HG03460 (cell line): Measurements from ENCODE around the gene GLCCI1.
"Not testable (repeated sequence)": the region's sequence is repeated elsewhere in the genome, so short reads cannot be mapped to it uniquely, and the experiment has no call there.

Experiments
- ATAC-seq: cut with Tn5 transposase; IDR thresholded peaks from one replicate; pipeline ENCODE4 v1.9.1; 2021; ENCODE audit not compliant: unreplicated experiment

Gene GLCCI1

GRCh38 chr7:8086239-8086638 is 117.6 kb downstream of the GLCCI1 start:
- no peak for ATAC-seq

GRCh38 chr7:8089036-8089780 is 120.6 kb downstream of the GLCCI1 start:
- ATAC-seq: no peak

GRCh38 chr7:8092140-8092539 is 123.5 kb downstream of the GLCCI1 start:
- ATAC-seq: no peak

- ATAC-seq: no peak
These were observed 125.9 kb downstream of the GLCCI1 start for GRCh38 chr7:8094164-8095140.

- ATAC-seq: not testable (repeated sequence)
These were observed 132.7 kb downstream of the GLCCI1 start for GRCh38 chr7:8101292-8101691.

- ATAC-seq: no peak
These were observed 134.7 kb downstream of the GLCCI1 start for GRCh38 chr7:8103282-8103681.

GRCh38 chr7:8105449-8106095 is 137.0 kb downstream of the GLCCI1 start:
- no peak for ATAC-seq

GRCh38 chr7:8109196-8110022 is 140.8 kb downstream of the GLCCI1 start:
- no peak for ATAC-seq

GRCh38 chr7:8111282-8111960 is 142.8 kb downstream of the GLCCI1 start:
- no peak for ATAC-seq

GRCh38 chr7:8112685-8113084 is 144.1 kb downstream of the GLCCI1 start:
- ATAC-seq: no peak

- no peak for ATAC-seq
These were observed 144.6 kb downstream of the GLCCI1 start for GRCh38 chr7:8113184-8113583.

- peak; percentile 24 for ATAC-seq
These were observed 145.6 kb downstream of the GLCCI1 start for GRCh38 chr7:8114175-8114574.

- ATAC-seq: peak; percentile 95
These were observed 147.2 kb downstream of the GLCCI1 start for GRCh38 chr7:8115547-8116402.

- ATAC-seq: no peak
These were observed 148.6 kb downstream of the GLCCI1 start for GRCh38 chr7:8117195-8117594.

GRCh38 chr7:8119262-8119661 is 150.7 kb downstream of the GLCCI1 start:
- no peak for ATAC-seq

GRCh38 chr7:8120390-8121058 is 151.9 kb downstream of the GLCCI1 start:
- no peak for ATAC-seq

- no peak for ATAC-seq
These were observed 152.6 kb downstream of the GLCCI1 start for GRCh38 chr7:8121243-8121642.

- ATAC-seq: peak; percentile 81
These were observed 157.3 kb downstream of the GLCCI1 start for GRCh38 chr7:8125680-8126444.
